B cell (primary cell): ENCODE data around the gene DPYD. TPM values are rescaled to one million over a fixed set of nuclear protein-coding genes. Genes with fewer than 3 reads are reported as not detected.

ENCODE experiments used
- ATAC-seq: fragments of 200-7000 bp; cut with Tn5 transposase; one replicate; pipeline ENCODE4 v1.10.0; 2021; ENCODE audit warnings: low read depth, mild to moderate bottlenecking, moderate number of reproducible peaks, moderate library complexity
- CTCF ChIA-PET: fragments of 350-600 bp; sonication (Branson Sonifier 250); formaldehyde crosslinking; loops from one replicate; lab custom pipeline; 2021; ENCODE audit warnings: antibody characterized with exemption, inconsistent platforms; lab: Charles Lee
- POLR2A ChIA-PET: fragments of 350-600 bp; sonication (Branson Sonifier 250); formaldehyde crosslinking; loops from one replicate; lab custom pipeline; 2021; ENCODE audit warnings: antibody characterized with exemption; lab: Charles Lee
- DNase-seq: peaks from one replicate; pipeline ENCODE4 v3.0.0; 2013
- H2AFZ ChIP-seq: 2 replicates; pipeline ENCODE4 v1.6.1; 2012; ENCODE audit warnings: mild to moderate bottlenecking, low read depth, low read length; ENCODE audit not compliant: insufficient read depth, poor library complexity, severe bottlenecking
- H3K27ac ChIP-seq, 2 donors: 1 replicate in 1 of 2; 2 replicates in 1 of 2; pipeline ENCODE4 v1.5.1; 2012 to 2013; ENCODE audit warnings: low read length in 2 of 2, mild to moderate bottlenecking in 2 of 2, moderate library complexity in 1 of 2
- H3K27me3 ChIP-seq, 4 experiments: fragments of 200-600 bp in 1 of 4; sonication (generic) in 1 of 4; replicated peaks in 1 of 4; 1 replicate in 2 of 4; 2 replicates in 2 of 4; pipeline versions ENCODE4 v1.6.1 to v1.7.0; 2013 to 2016; ENCODE audit warnings: low read length in 3 of 4, mild to moderate bottlenecking in 2 of 4, mixed read lengths in 1 of 4, moderate library complexity in 1 of 4; ENCODE audit not compliant: insufficient read depth in 4 of 4, control insufficient read depth in 3 of 4; ENCODE audit errors: control extremely low read depth in 1 of 4
- H3K36me3 ChIP-seq, 2 experiments: replicated peaks in 1 of 2; 1 replicate in 1 of 2; 2 replicates in 1 of 2; pipeline versions ENCODE4 v1.6.1 to v1.7.1; 2013; ENCODE audit warnings: low read length in 1 of 2; ENCODE audit not compliant: insufficient read depth in 2 of 2, control insufficient read depth in 1 of 2; ENCODE audit errors: control extremely low read depth in 1 of 2, extremely low read depth in 1 of 2
- H3K4me1 ChIP-seq, 2 donors: fragments of 200-600 bp in 1 of 2; sonication (generic) in 1 of 2; 1 replicate in 1 of 2; 2 replicates in 1 of 2; pipeline versions ENCODE4 v1.5.1 to v1.6.1; 2013 to 2017; ENCODE audit warnings: low read length in 2 of 2; ENCODE audit not compliant: control insufficient read depth in 2 of 2, insufficient read depth in 2 of 2
- H3K4me2 ChIP-seq: replicated peaks from 2 replicates; pipeline ENCODE3; 2012; ENCODE audit warnings: mild to moderate bottlenecking, low read depth, low read length; ENCODE audit not compliant: poor library complexity, severe bottlenecking
- H3K4me3 ChIP-seq, 5 experiments: fragments of 200-600 bp in 1 of 5; sonication (generic) in 1 of 5; 1 replicate in 3 of 5; 2 replicates in 2 of 5; pipeline versions ENCODE4 v1.5.1 to v1.7.0; 2011 to 2016; ENCODE audit warnings: low read length in 4 of 5, mild to moderate bottlenecking in 4 of 5, low read depth in 2 of 5, control low read depth in 1 of 5, moderate library complexity in 1 of 5; ENCODE audit not compliant: insufficient read depth in 1 of 5; ENCODE audit errors: control extremely low read depth in 1 of 5, extremely low read depth in 1 of 5
- H3K79me2 ChIP-seq: fragments of 200-600 bp; sonication (generic); one replicate; pipeline ENCODE4 v1.6.0; 2016; ENCODE audit warnings: low read length; ENCODE audit not compliant: control insufficient read depth, insufficient read depth
- H3K9ac ChIP-seq: fragments of 200-600 bp; sonication (generic); 2 replicates; pipeline ENCODE4 v1.6.1; 2017; ENCODE audit warnings: mild to moderate bottlenecking, low read length, moderate library complexity
- H3K9me3 ChIP-seq, 3 donors: one replicate each; pipeline versions ENCODE4 v1.6.1 to v1.7.1; 2013; ENCODE audit warnings: low read length in 2 of 3; ENCODE audit not compliant: control insufficient read depth in 2 of 3, insufficient read depth in 1 of 3; ENCODE audit errors: control extremely low read depth in 1 of 3
- H4K20me1 ChIP-seq: 2 replicates; pipeline ENCODE4 v1.6.0; 2012; ENCODE audit warnings: mild to moderate bottlenecking, low read length; ENCODE audit not compliant: insufficient read depth, control insufficient read depth, poor library complexity, severe bottlenecking
- H3K27ac Mint-ChIP-seq: one replicate; pipeline ENCODE4 v1.8.0; 2021; ENCODE audit warnings: mixed read lengths
- H3K27me3 Mint-ChIP-seq: one replicate; pipeline ENCODE4 v1.8.0; 2021; ENCODE audit warnings: mixed read lengths
- H3K4me1 Mint-ChIP-seq: one replicate; pipeline ENCODE4 v1.8.0; 2021; ENCODE audit warnings: mixed read lengths
- H3K4me3 Mint-ChIP-seq: one replicate; pipeline ENCODE4 v1.8.0; 2021; ENCODE audit warnings: mixed read lengths
- H3K9me3 Mint-ChIP-seq: one replicate; pipeline ENCODE4 v1.8.0; 2022; ENCODE audit warnings: mixed read lengths; ENCODE audit not compliant: insufficient read depth
- CTCF ChIP-seq: fragments of 200-600 bp; IDR thresholded peaks from one replicate; pipeline ENCODE4 v1.8.0; 2022; ENCODE audit warnings: antibody characterized with exemption, mild to moderate bottlenecking
- EZH2 ChIP-seq: IDR thresholded peaks from 2 replicates; pipeline ENCODE4 v1.6.1; 2012; ENCODE audit warnings: borderline replicate concordance, low read depth, mild to moderate bottlenecking, moderate library complexity, low read length; ENCODE audit not compliant: insufficient read depth, poor library complexity, severe bottlenecking
- WGBS: methylation state at CpG from one replicate; pipeline ENCODE4 v1.1.5; 2013; ENCODE audit warnings: missing lambda C conversion rate; ENCODE audit not compliant: insufficient coverage; 5-methylcytosine and 5-hydroxymethylcytosine counted together
- intact Hi-C: fragments of 100-400 bp; cut with micrococcal nuclease; formaldehyde crosslinking; loops from one replicate; pipeline ENCODE4 v1.10.0; 2022
- polyA plus RNA-seq: library from polyadenylated mRNA; depleted of rRNA; stranded (reverse); fragments of >200 nt; gene quantifications from 2 replicates; pipeline ENCODE4 v1.2.3, GENCODE V29; 2012
- total RNA-seq, 2 donors: library from RNA; stranded (reverse); fragments of 120-200 nt in 1 of 2; gene quantifications; 1 replicate in 1 of 2; 2 replicates in 1 of 2; pipeline versions ENCODE4 v1.2.3 to v1.2.4, GENCODE V29; 2013 to 2022

DPYD gene
- total and polyA plus RNA-seq, 2 donors (not counting 1 experiment from before 2014, with no cell fraction given), result 4.2 to 19.0 TPM

- 81% methylated on average over 3 of the region's 4 CpGs for WGBS
- CTCF ChIA-PET, result no interaction called here
- Mint-ChIP-seq H3K4me3 (no peak overlapping the region), H3K27me3 (no peaks in the 10 kb centered on the region), H3K27ac (no peak overlapping the region), H3K4me1 (no peaks in the 10 kb centered on the region), H3K9me3 (peaks cover under 1% of the 10 kb centered on the region)
- Histone ChIP-seq H3K9ac (no peak overlapping the region), H4K20me1 (no peaks in the 10 kb centered on the region), H3K4me1 (no peaks in the 10 kb centered on the region), H2AFZ (no peak overlapping the region), H3K79me2 (no peaks in the 10 kb centered on the region), H3K36me3 (peaks cover 0 to 3% of the 10 kb centered on the region in 2 experiments), H3K27me3 (no peaks in the 10 kb centered on the region), H3K4me3 (no peak overlapping the region), H3K9me3 (peaks cover 0 to 1% (median 0%) of the 10 kb centered on the region in 3 donors), H3K4me2 (no peak overlapping the region), H3K27ac (no peak overlapping the region)
- no peak for DNase-seq
- TF ChIP-seq EZH2 (no peak), CTCF (no peak)
- POLR2A ChIA-PET, result no interaction called here
- ATAC-seq, result no peak
- intact Hi-C loops, result no loop called here
Measured at GRCh38 chr1:97365026-97365425, 555.8 kb downstream of the DPYD start.

GRCh38 chr1:97364086-97364485 lies 556.7 kb downstream of the DPYD start:
- no peaks in the 10 kb centered on the region for H4K20me1 ChIP-seq
- peaks cover 0 to 1% (median 0%) of the 10 kb centered on the region in 3 donors for H3K9me3 ChIP-seq
- ATAC-seq, result no peak
- no peak overlapping the region for H3K27ac Mint-ChIP-seq
- TF ChIP-seq CTCF, result no peak
- TF ChIP-seq EZH2, result no peak
- no peaks in the 10 kb centered on the region for H3K4me1 ChIP-seq
- H3K9me3 Mint-ChIP-seq, result no peaks in the 10 kb centered on the region
- no peaks in the 10 kb centered on the region for H3K79me2 ChIP-seq
- no peak overlapping the region for H3K9ac ChIP-seq
- peaks cover 0 to 3% of the 10 kb centered on the region in 2 experiments for H3K36me3 ChIP-seq
- DNase-seq, result no peak
- no peak overlapping the region for H3K4me2 ChIP-seq
- no peaks in the 10 kb centered on the region for H3K4me1 Mint-ChIP-seq
- H2AFZ ChIP-seq, result no peak overlapping the region
- H3K27ac ChIP-seq, result no peak overlapping the region
- H3K4me3 Mint-ChIP-seq, result no peak overlapping the region
- H3K27me3 Mint-ChIP-seq, result no peaks in the 10 kb centered on the region
- H3K27me3 ChIP-seq, result no peaks in the 10 kb centered on the region
- H3K4me3 ChIP-seq, result no peak overlapping the region
- intact Hi-C loops, result no loop called here
- ChIA-PET CTCF (no interaction called here), POLR2A (no interaction called here)
